Colonic mucosa (tissue), 4 donors: ENCODE results near the gene SYNGR1. TPM values are rescaled to one million over a fixed set of nuclear protein-coding genes. Genes with fewer than 3 reads are reported as not detected.

ENCODE experiments used
- DNase-seq: peaks from one replicate; pipeline ENCODE4 v3.0.0-alpha.2; 2020
- H3K27ac ChIP-seq: fragments of 200-600 bp; one replicate; pipeline ENCODE4 v1.8.0; 2021
- H3K27me3 ChIP-seq: fragments of 200-600 bp; one replicate; pipeline ENCODE4 v1.8.0; 2021
- H3K36me3 ChIP-seq: fragments of 200-600 bp; one replicate; pipeline ENCODE4 v1.8.0; 2021
- H3K4me1 ChIP-seq: fragments of 200-600 bp; one replicate; pipeline ENCODE4 v1.8.0; 2021; ENCODE audit warnings: mild to moderate bottlenecking
- H3K4me3 ChIP-seq: fragments of 200-600 bp; one replicate; pipeline ENCODE4 v1.8.0; 2021
- H3K9ac ChIP-seq, 2 donors: one replicate each; pipeline ENCODE4 v1.7.0; 2013; ENCODE audit warnings: control low read depth in 2 of 2, low read depth in 2 of 2, low read length in 2 of 2
- H3K9me3 ChIP-seq: fragments of 200-600 bp; one replicate; pipeline ENCODE4 v1.8.0; 2021
- intact Hi-C: fragments of 100-400 bp; cut with DNase I; formaldehyde crosslinking; loops from one replicate; pipeline ENCODE4 v1.14.1; 2022
- total RNA-seq, 2 donors: library from RNA; stranded (reverse); fragmentation: NEBNext Ultra II Directional in 1 of 2; extraction: Animal tissue kit (Norgen Biotek cat#: 25700) in 1 of 2; gene quantifications; one replicate each; pipeline ENCODE4 v1.2.1, GENCODE V29; 2021
- TF ChIP-seq, protein P1 (sequence below): fragments of 200-600 bp; IDR thresholded peaks from one replicate; pipeline ENCODE4 v1.8.0; 2022; ENCODE audit warnings: antibody characterized with exemption, mild to moderate bottlenecking
- donor health status: healthy.
- donor health status: DM: no; HTN: no; CAD: no.
- donor health status: DM: no; HTN: no; CAD: no.

Gene SYNGR1
- total RNA-seq, 2 donors from 2014 or later, result 1.8 to 4.3 TPM

DNA sequence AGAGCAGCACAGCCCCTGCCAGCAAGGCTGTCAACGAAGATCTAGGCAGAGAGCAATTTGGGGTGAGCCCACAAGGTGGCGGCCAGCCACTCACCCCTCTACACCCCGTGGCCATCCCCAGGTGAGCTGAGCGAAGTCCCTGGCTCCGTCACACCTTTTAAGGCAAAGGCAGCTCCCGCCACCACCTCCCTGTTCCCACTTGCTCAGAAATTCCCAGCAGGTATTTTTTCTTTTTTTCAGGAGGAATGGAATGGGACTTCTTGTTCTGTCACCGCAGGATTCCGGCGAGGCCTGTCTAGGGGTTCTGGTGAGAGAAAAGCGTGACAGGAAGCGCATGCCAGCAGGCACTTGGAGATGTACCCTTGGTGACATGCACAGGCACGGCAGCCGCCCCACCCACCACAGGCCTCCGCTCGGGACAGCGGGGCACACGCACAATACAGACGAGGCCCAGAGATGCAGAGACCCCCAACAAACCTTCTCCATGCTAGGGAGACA lies 40.4 kb upstream of the SYNGR1 start:
- intact Hi-C loops, result loop anchor here (10.0 kb wide), 1 partner anchor 65 kb away; the partner anchor contains the start of gene PDGFB
- DNase-seq, result no peak

DNA sequence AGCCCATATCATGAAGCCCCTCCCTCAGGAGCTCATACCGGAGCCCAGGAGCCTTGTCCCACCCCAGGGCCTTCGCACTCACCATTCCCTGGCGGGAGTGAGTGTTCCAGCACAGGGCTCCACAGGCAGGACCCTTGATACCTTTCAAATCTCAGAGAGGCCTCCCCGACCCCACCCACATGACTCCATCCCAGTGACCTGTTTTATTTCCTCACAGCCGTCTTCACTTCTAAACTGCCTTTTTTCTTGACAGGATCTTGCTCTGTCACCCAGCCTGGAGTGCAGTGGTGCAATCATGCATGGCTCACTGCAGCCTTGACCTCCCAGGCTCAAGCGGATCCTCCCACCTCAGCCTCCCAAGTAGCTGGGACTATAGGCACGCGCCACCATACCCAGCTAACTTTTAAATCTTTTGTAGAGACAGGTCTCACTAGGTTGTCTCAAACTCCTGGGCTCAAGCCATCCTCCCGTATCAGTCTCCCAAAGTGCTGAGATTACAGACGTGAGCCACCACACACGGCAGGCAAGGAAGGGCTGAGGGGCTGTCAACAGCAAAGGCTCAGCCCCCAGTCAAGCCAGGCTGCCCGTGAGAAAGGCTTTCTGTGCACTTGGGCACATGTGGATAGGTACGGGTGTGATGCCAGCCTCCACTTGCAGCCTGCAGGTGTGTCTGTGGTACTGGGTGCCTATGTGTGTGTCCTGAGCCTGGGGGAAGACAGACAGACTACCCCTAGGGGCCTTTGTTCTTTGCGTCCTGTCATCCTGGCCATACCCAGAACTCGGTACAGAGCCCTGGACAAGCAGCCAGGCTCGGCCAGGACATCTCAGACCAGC lies 39.7 kb upstream of the SYNGR1 start:
- TF ChIP-seq, protein P1, sequence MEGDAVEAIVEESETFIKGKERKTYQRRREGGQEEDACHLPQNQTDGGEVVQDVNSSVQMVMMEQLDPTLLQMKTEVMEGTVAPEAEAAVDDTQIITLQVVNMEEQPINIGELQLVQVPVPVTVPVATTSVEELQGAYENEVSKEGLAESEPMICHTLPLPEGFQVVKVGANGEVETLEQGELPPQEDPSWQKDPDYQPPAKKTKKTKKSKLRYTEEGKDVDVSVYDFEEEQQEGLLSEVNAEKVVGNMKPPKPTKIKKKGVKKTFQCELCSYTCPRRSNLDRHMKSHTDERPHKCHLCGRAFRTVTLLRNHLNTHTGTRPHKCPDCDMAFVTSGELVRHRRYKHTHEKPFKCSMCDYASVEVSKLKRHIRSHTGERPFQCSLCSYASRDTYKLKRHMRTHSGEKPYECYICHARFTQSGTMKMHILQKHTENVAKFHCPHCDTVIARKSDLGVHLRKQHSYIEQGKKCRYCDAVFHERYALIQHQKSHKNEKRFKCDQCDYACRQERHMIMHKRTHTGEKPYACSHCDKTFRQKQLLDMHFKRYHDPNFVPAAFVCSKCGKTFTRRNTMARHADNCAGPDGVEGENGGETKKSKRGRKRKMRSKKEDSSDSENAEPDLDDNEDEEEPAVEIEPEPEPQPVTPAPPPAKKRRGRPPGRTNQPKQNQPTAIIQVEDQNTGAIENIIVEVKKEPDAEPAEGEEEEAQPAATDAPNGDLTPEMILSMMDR, result no peak
- Histone ChIP-seq H3K36me3 (peaks cover 34% of the 10 kb centered on the region), H3K9ac (no peak overlapping the region), H3K27ac (no peak overlapping the region), H3K9me3 (no peaks in the 10 kb centered on the region), H3K4me3 (no peak overlapping the region), H3K4me1 (peaks cover 4% of the 10 kb centered on the region), H3K27me3 (no peaks in the 10 kb centered on the region)
- intact Hi-C loops, result loop anchor here (2.0 to 10.0 kb wide), 3 partner anchors 65 to 215 kb away; partner anchors contain the start of genes ATF4 and PDGFB
- DNase-seq, result no peak

More for the DNA sequence above, 40.4 kb upstream of the SYNGR1 start:
- peak overlapping the region; percentile 27 for H3K27ac ChIP-seq
- H3K4me3 ChIP-seq, result no peak overlapping the region
- H3K36me3 ChIP-seq, result peaks cover 27% of the 10 kb centered on the region
- no peaks in the 10 kb centered on the region for H3K4me1 ChIP-seq
- no peaks in the 10 kb centered on the region for H3K27me3 ChIP-seq
- peak overlapping the region in 1 of 2 donors; percentile 35 for H3K9ac ChIP-seq
- no peaks in the 10 kb centered on the region for H3K9me3 ChIP-seq
- TF ChIP-seq, protein P1, result no peak

DNA sequence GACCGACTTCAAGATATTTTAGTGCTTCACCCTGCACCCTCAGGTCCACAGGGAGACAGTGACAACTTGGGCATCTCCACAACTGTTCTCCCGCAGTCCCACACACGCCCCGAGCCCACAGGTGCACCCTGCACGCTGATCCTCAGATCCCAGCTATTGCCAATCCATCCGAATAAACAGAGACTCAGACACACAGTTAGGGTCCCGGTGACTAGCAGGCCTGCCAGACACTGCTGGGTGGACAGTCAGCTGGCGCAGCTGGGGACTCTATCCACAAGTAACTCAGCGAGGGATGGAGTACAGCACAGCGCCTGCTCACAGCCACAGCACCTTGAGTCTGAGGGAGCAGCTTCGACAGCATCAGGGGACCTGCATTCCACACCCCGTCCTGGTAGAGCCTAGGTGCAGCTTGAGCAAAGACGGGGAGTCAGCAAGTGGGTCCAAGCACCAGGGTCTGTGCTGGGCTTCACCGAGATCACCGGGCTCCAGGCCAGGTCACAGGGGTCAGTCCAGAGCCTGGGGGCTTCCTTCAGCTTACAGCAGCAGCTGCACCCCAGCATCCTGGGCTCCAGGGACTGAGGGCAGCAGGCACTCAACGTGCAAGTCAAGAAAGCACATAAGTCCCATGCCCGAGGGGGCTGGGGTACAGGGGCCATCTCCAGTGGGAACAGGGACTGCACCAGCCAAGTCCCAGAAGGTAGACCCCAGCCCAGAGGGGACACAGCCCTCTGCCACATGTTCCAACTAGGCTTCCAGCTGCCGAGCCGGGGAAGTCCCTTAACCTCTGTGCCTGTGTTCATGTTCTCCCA lies 38.0 kb upstream of the SYNGR1 start:
- Histone ChIP-seq H3K9me3 (no peaks in the 10 kb centered on the region), H3K4me1 (peaks cover 16% of the 10 kb centered on the region), H3K36me3 (peaks cover 47% of the 10 kb centered on the region), H3K27me3 (no peaks in the 10 kb centered on the region), H3K4me3 (no peak overlapping the region), H3K27ac (no peak overlapping the region), H3K9ac (no peak overlapping the region)
- TF ChIP-seq, protein P1, result no peak
- intact Hi-C loops, result loop anchor here (2.0 to 10.0 kb wide), 2 partner anchors 141 to 213 kb away; partner anchors contain the start of gene ATF4
- no peak for DNase-seq

DNA sequence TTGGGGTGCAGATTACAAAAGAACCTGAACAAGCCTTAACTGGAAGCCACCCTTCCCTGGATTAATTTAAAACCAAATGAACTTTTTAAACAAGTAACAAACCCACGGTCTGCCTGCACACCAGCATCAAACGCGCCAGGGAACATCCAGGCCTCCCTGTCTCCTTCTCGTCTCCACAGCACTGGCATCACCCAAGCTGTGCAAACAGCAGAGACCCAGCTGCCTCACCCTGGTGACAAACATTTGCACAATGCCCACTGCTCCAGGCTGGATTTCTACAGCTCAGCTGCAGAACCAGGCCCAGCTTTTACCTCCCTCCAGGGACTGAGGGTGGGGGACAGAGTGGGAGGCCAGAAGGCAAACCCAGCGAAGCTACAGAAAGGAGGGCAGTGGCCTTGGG lies 37.4 kb upstream of the SYNGR1 start:
- H3K27ac ChIP-seq, result no peak overlapping the region
- H3K9me3 ChIP-seq, result no peaks in the 10 kb centered on the region
- H3K4me1 ChIP-seq, result peaks cover 21% of the 10 kb centered on the region
- no peak overlapping the region for H3K9ac ChIP-seq
- intact Hi-C loops, result loop anchor here (10.0 kb wide), 1 partner anchor 212 kb away; the partner anchor contains the start of gene ATF4
- TF ChIP-seq, protein P1, result no peak
- H3K36me3 ChIP-seq, result peaks cover 47% of the 10 kb centered on the region
- H3K4me3 ChIP-seq, result no peak overlapping the region
- DNase-seq, result no peak
- no peaks in the 10 kb centered on the region for H3K27me3 ChIP-seq
